SK-N-SH (cell line): ENCODE measurements around the gene SNHG17. TPM values are rescaled to one million over a fixed set of nuclear protein-coding genes. Genes with fewer than 3 reads are reported as not detected.

ENCODE experiments used
- CTCF ChIA-PET: fragments of 300-600, 350-600 bp; formaldehyde crosslinking; extraction: SDS; loops from one replicate; lab custom pipeline; 2021; lab: Yijun Ruan, JAX
- POLR2A ChIA-PET: fragments of 350-600 bp; sonication (Branson Sonifier 250); formaldehyde crosslinking; extraction: SDS; loops from one replicate; lab custom pipeline; 2020; ENCODE audit warnings: antibody characterized with exemption, inconsistent platforms; lab: Yijun Ruan, JAX
- DNase-seq: peaks from one replicate; pipeline ENCODE4 v3.0.0; 2012
- H2AFZ ChIP-seq: fragments of 200-600 bp; sonication (generic); 2 replicates; pipeline ENCODE4 v1.8.1; 2016; ENCODE audit warnings: antibody characterized with exemption, mild to moderate bottlenecking, low read depth
- H3F3A ChIP-seq: fragments of 200-600 bp; sonication (generic); replicated peaks from 2 replicates; pipeline ENCODE3; 2016; ENCODE audit warnings: antibody characterized with exemption, mild to moderate bottlenecking; ENCODE audit not compliant: insufficient read depth
- H3K27ac ChIP-seq, 2 experiments: fragments of 200-500 bp in 1 of 2; fragments of 200-600 bp in 1 of 2; sonication (Bioruptor generic) in 1 of 2; sonication (generic), shearing (Covaris generic) in 1 of 2; 2 replicates each; pipeline versions ENCODE4 v1.5.1 to v1.6.1; 2014 to 2016; ENCODE audit warnings: low read depth in 2 of 2, inconsistent platforms in 1 of 2, low read length in 1 of 2, mild to moderate bottlenecking in 1 of 2, mixed read lengths in 1 of 2
- H3K27me3 ChIP-seq: fragments of 200-600 bp; sonication (generic), shearing (Covaris generic); 2 replicates; pipeline ENCODE4 v1.6.1; 2016; ENCODE audit warnings: mixed run types; ENCODE audit not compliant: insufficient read depth
- H3K36me3 ChIP-seq, 2 experiments: fragments of 200-500 bp in 1 of 2; fragments of 200-600 bp in 1 of 2; sonication (Bioruptor generic) in 1 of 2; sonication (generic) in 1 of 2; replicated peaks in 1 of 2; 2 replicates each; pipeline versions ENCODE3 to v1.5.1; 2014 to 2016; ENCODE audit warnings: low read length in 1 of 2, mild to moderate bottlenecking in 1 of 2; ENCODE audit not compliant: insufficient read depth in 2 of 2, control insufficient read depth in 1 of 2
- H3K4me1 ChIP-seq, 2 experiments: fragments of 200-500 bp in 1 of 2; fragments of 200-600 bp in 1 of 2; sonication (Bioruptor generic) in 1 of 2; sonication (generic), shearing (Covaris generic) in 1 of 2; 2 replicates each; pipeline versions ENCODE4 v1.5.1 to v1.6.1; 2014 to 2016; ENCODE audit warnings: low read depth in 1 of 2, low read length in 1 of 2, mixed run types in 1 of 2; ENCODE audit not compliant: insufficient read depth in 2 of 2, control insufficient read depth in 1 of 2
- H3K4me2 ChIP-seq: fragments of 200-600 bp; sonication (generic), shearing (Covaris generic); 2 replicates; pipeline ENCODE4 v1.6.1; 2017; ENCODE audit warnings: mixed run types
- H3K4me3 ChIP-seq, 2 experiments: fragments of 200-500 bp in 1 of 2; fragments of 200-600 bp in 1 of 2; sonication (Bioruptor generic) in 1 of 2; sonication (generic), shearing (Covaris generic) in 1 of 2; 2 replicates each; pipeline versions ENCODE4 v1.5.1 to v1.8.1; 2014 to 2016; ENCODE audit warnings: low read depth in 2 of 2, inconsistent platforms in 1 of 2, low read length in 1 of 2, mild to moderate bottlenecking in 1 of 2, mixed read lengths in 1 of 2, moderate library complexity in 1 of 2
- H3K79me2 ChIP-seq: fragments of 200-600 bp; sonication (generic); 2 replicates; pipeline ENCODE4 v1.8.1; 2017; ENCODE audit warnings: mild to moderate bottlenecking; ENCODE audit not compliant: insufficient read depth
- H3K9ac ChIP-seq: fragments of 200-600 bp; sonication (generic); 2 replicates; pipeline ENCODE4 v1.6.1; 2017; ENCODE audit warnings: mixed run types
- H3K9me2 ChIP-seq: fragments of 200-600 bp; sonication (generic); 2 replicates; pipeline ENCODE4 v1.6.1; 2017; ENCODE audit warnings: mixed run types
- H3K9me3 ChIP-seq: fragments of 200-600 bp; sonication (generic); 2 replicates; pipeline ENCODE4 v1.6.1; 2017; ENCODE audit warnings: mixed run types, mild to moderate bottlenecking, moderate library complexity
- H4K20me1 ChIP-seq: fragments of 200-600 bp; sonication (generic); 2 replicates; pipeline ENCODE4 v1.6.1; 2017; ENCODE audit warnings: mild to moderate bottlenecking, mixed run types; ENCODE audit not compliant: insufficient read depth
- CTCF ChIP-seq: fragments of 200-600 bp; sonication (generic); IDR thresholded peaks from 2 replicates; pipeline ENCODE4 v1.6.1; 2017; ENCODE audit warnings: antibody characterized with exemption, mild to moderate bottlenecking, moderate library complexity
- ELF1 ChIP-seq: IDR thresholded peaks from 2 replicates; pipeline ENCODE4 v1.4.0; 2012
- EZH2phosphoT487 ChIP-seq: fragments of 200-600 bp; sonication (generic); IDR thresholded peaks from 2 replicates; pipeline ENCODE4 v1.6.1; 2017; ENCODE audit warnings: low read depth, mixed run types, mild to moderate bottlenecking, antibody characterized with exemption, moderate library complexity, borderline replicate concordance
- GABPA ChIP-seq: IDR thresholded peaks from 2 replicates; pipeline ENCODE4 v1.4.0; 2012; ENCODE audit warnings: low read depth, mild to moderate bottlenecking
- MXI1 ChIP-seq: IDR thresholded peaks from 2 replicates; pipeline ENCODE4 v1.6.1; 2012; ENCODE audit warnings: mild to moderate bottlenecking, low read depth, low read length, improper control_type of control experiment
- NRF1 ChIP-seq: IDR thresholded peaks from 2 replicates; pipeline ENCODE4 v1.6.1; 2012; ENCODE audit warnings: low read depth, mild to moderate bottlenecking, low read length
- RAD21 ChIP-seq: IDR thresholded peaks from 2 replicates; pipeline ENCODE4 v1.6.1; 2012; ENCODE audit warnings: mild to moderate bottlenecking, low read length
- RCOR1 ChIP-seq: fragments of 150-350 bp; IDR thresholded peaks from 2 replicates; pipeline ENCODE4 v1.6.1; 2017; ENCODE audit warnings: antibody characterized with exemption, low read length
- TCF12 ChIP-seq: IDR thresholded peaks from 2 replicates; pipeline ENCODE4 v1.4.0; 2012
- TEAD4 ChIP-seq: IDR thresholded peaks from 2 replicates; pipeline ENCODE4 v1.4.0; 2012; ENCODE audit warnings: mild to moderate bottlenecking, borderline replicate concordance; ENCODE audit not compliant: insufficient read depth
- USF1 ChIP-seq: IDR thresholded peaks from 2 replicates; pipeline ENCODE4 v1.4.0; 2012; ENCODE audit warnings: low read depth, borderline replicate concordance
- WGBS: methylation state at CpG from one replicate; pipeline ENCODE4 v1.1.6; 2017; ENCODE audit warnings: low lambda C conversion rate; 5-methylcytosine and 5-hydroxymethylcytosine counted together
- polyA plus RNA-seq, 3 experiments: library from polyadenylated mRNA; depleted of rRNA; stranded (reverse); fragments of >200 nt; gene quantifications; 2 replicates each; pipeline ENCODE4 v1.2.3, GENCODE V29; 2012
- TF ChIP-seq, protein P1 (sequence below): fragments of 150-350 bp; IDR thresholded peaks from 2 replicates; pipeline ENCODE4 v1.6.1; 2017; ENCODE audit warnings: antibody characterized with exemption, low read length, low read depth, borderline replicate concordance

The SNHG17 gene
- polyA plus RNA-seq, 1 of the 3 experiments (the other 2 are of a cell fraction): 40.3 TPM

GRCh38 chr20:38392356-38392755 is 42.8 kb downstream of the SNHG17 start:
- H3K9me3 ChIP-seq: no peaks in the 10 kb centered on the region
- no peak overlapping the region for H3K4me2 ChIP-seq
- H3K4me3 ChIP-seq: no peak overlapping the region
- no peaks in the 10 kb centered on the region; a peak in 2 of 4 replicates for H3K4me1 ChIP-seq
- ChIA-PET CTCF (interaction anchor here (0.9 to 1.7 kb wide), 9 partner anchors 9 to 171 kb away, joined by 3 to 7 read pairs (median 3); no protein-coding TSS in a partner anchor), POLR2A (no interaction called here)
- H3K79me2 ChIP-seq: no peaks in the 10 kb centered on the region
- H3K36me3 ChIP-seq: no peaks in the 10 kb centered on the region
- no peak overlapping the region for H3K27ac ChIP-seq
- H3K9me2 ChIP-seq: no peaks in the 10 kb centered on the region
- no peak overlapping the region for H2AFZ ChIP-seq
- no peaks in the 10 kb centered on the region for H4K20me1 ChIP-seq
- WGBS: 17% methylated on average over 3 of the region's 3 CpGs
- H3F3A ChIP-seq: no peaks in the 10 kb centered on the region
- no peak overlapping the region for H3K9ac ChIP-seq
- TF ChIP-seq, protein P1, sequence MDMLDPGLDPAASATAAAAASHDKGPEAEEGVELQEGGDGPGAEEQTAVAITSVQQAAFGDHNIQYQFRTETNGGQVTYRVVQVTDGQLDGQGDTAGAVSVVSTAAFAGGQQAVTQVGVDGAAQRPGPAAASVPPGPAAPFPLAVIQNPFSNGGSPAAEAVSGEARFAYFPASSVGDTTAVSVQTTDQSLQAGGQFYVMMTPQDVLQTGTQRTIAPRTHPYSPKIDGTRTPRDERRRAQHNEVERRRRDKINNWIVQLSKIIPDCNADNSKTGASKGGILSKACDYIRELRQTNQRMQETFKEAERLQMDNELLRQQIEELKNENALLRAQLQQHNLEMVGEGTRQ: peak; percentile 11; the same call in 1 of the 2 replicates
- TF ChIP-seq USF1 (peak; percentile 86), RCOR1 (no peak), NRF1 (no peak)
- TF ChIP-seq, all 33 proteins: peak for 2
- DNase-seq: no peak
- no peaks in the 10 kb centered on the region for H3K27me3 ChIP-seq

DNA sequence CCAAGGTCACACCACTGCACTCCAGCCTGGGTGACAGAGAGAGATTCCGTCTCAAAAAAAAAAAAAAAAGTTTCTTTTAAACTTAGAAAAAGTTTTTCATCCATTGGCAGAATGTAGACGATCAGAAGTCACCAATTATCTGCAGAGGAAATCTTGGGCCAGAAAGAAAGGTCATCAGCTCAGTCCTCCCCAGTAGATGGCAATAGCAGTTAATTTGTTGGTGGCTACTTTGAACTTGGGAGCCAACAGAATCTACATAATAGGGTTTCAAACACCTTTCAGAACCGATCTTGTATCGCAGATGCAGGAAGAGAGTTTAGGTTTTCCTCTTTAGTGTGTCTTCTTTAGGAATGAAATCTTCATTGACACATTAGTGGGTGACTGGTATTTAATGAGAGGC is 47.2 kb downstream of the SNHG17 start:
- Histone ChIP-seq H3K27me3 (no peaks in the 10 kb centered on the region; the same call in 1 of the 2 replicates), H3K4me1 (no peaks in the 10 kb centered on the region; a peak in 1 of 4 replicates), H3F3A (no peaks in the 10 kb centered on the region), H3K4me2 (no peak overlapping the region), H3K9me3 (no peaks in the 10 kb centered on the region), H3K9me2 (no peaks in the 10 kb centered on the region), H3K79me2 (no peaks in the 10 kb centered on the region), H3K4me3 (no peak overlapping the region), H3K27ac (no peak overlapping the region), H3K36me3 (no peaks in the 10 kb centered on the region), H3K9ac (no peak overlapping the region), H4K20me1 (no peaks in the 10 kb centered on the region), H2AFZ (no peak overlapping the region)
- TF ChIP-seq CTCF (peak; percentile 15; the same call in 1 of the 2 replicates), GABPA (no peak)
- 57% methylated on average over 4 of the region's 4 CpGs for WGBS
- POLR2A ChIA-PET: no interaction called here
- CTCF ChIA-PET: interaction anchor here (0.7 to 1.4 kb wide), 4 partner anchors 18 to 97 kb away, joined by 3 to 7 read pairs (median 3); no protein-coding TSS in a partner anchor
- DNase-seq: no peak

DNA sequence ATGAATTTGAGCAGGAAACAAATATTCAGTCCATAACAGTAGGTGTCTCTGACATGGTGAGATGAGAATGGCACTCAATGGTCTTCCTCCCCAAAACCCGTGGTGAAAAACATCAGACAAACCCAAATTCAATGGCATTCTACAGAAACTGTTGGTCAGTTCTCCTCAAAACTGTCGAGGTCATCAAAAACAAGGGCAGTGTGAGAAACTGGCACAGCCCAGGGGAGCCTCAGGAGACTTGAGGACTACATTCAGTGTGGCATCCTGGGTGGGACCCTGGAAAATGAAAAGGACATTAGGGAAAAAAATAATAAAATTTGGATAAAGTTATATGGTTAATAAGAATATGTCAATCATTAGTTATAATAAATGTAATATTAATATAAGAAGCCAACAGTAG is 48.3 kb downstream of the SNHG17 start:
- Histone ChIP-seq H3K4me2 (no peak overlapping the region), H4K20me1 (no peaks in the 10 kb centered on the region), H3K79me2 (no peaks in the 10 kb centered on the region), H3K27ac (no peak overlapping the region), H2AFZ (no peak overlapping the region), H3K4me1 (no peaks in the 10 kb centered on the region), H3F3A (no peaks in the 10 kb centered on the region), H3K27me3 (peaks cover 2% of the 10 kb centered on the region; the same call in 1 of the 2 replicates), H3K36me3 (no peaks in the 10 kb centered on the region), H3K9me2 (no peaks in the 10 kb centered on the region), H3K9me3 (no peaks in the 10 kb centered on the region), H3K9ac (no peak overlapping the region)
- DNase-seq: no peak
- ChIA-PET CTCF (interaction anchor here (1.2 to 1.4 kb wide), 3 partner anchors 19 to 22 kb away, joined by 3 to 7 read pairs (median 3); no protein-coding TSS in a partner anchor), POLR2A (no interaction called here)
- WGBS: 15% methylated on average over 2 of the region's 2 CpGs
- TF ChIP-seq RAD21: no peak
- no peak for TF ChIP-seq TEAD4
- no peak for TF ChIP-seq TCF12
- TF ChIP-seq EZH2phosphoT487: no peak
- no peak for TF ChIP-seq NRF1
- TF ChIP-seq USF1: no peak
- no peak for TF ChIP-seq ELF1
- no peak for TF ChIP-seq MXI1
- no peak for TF ChIP-seq RCOR1
- TF ChIP-seq, all 33 proteins: peak for 0
- no peak overlapping the region for H3K4me3 ChIP-seq
